ENCODE measurements around the gene TAS2R39.
"Not testable (repeated sequence)": the region's sequence is repeated elsewhere in the genome, so short reads cannot be mapped to it uniquely, and the experiment has no call there.

TAS2R39 gene

DNA sequence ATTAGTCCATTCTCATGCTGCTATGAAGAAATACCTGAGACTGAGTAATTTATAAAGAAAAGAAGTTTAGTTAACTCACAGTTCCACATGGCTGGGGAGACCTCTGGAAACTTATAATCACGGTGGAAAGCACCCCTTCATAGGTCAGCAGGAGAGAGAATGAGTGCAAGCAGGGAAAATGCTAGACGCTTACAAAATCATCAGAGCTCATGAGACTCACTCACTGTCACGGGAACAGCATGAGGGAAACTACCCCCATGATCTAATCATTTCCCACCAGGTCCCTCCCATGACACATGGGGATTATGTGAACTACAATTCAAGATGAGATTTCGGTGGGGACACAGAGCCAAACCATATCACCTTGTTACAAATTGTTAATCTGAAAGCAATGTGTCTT is 15.8 kb downstream of the TAS2R39 start:
- DNase-seq (ENCODE audit: low spot score): no peak
- TF ChIP-seq CTCF (IDR thresholded peaks at IDR 0.05; ENCODE audit: extremely low read depth, insufficient read depth, missing control alignments): no peak
- in situ Hi-C loops (cut with MboI; ENCODE audit: low pct_unique_long_range_greater_than_20kb, low sequenced_read_pairs, unreplicated experiment): no loop called here

- TF ChIP-seq CTCF (IDR thresholded peaks at IDR 0.05; ENCODE audit: extremely low read depth, insufficient read depth, missing control alignments): no peak
- no peak for DNase-seq (ENCODE audit: low spot score)
- in situ Hi-C loops (cut with MboI; ENCODE audit: low pct_unique_long_range_greater_than_20kb, low sequenced_read_pairs, unreplicated experiment): loop anchor here (25.0 kb wide), 2 partner anchors 340 to 590 kb away; partner anchors contain the start of gene EPHB6
Observed at GRCh38 chr7:143202161-143202560, 18.9 kb downstream of the TAS2R39 start.

DNA sequence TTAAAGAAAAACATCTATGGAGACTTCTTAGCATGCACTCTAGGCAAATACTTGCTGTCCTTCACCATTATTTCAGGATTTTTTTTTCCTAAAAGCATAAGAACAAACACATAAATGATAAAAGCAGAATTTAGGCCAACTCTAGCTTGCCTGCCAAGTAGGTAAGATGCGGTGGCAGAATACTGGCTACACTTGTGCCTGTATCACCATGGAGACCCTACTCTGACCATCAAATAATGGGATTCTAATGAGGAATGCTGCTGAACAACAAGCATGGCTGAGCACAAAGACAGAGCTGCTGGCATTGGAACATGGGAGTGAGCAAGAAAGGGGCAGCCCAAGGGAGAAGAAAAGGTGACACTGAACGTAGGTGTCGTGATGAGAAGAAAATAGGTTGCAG is 20.2 kb downstream of the TAS2R39 start:
- no peak for DNase-seq (ENCODE audit: low spot score)
- in situ Hi-C loops (cut with MboI; ENCODE audit: low pct_unique_long_range_greater_than_20kb, low sequenced_read_pairs, unreplicated experiment): loop anchor here (25.0 kb wide), 2 partner anchors 341 to 591 kb away; partner anchors contain the start of gene EPHB6
- no peak for TF ChIP-seq CTCF (IDR thresholded peaks at IDR 0.05; ENCODE audit: extremely low read depth, insufficient read depth, missing control alignments)

DNA sequence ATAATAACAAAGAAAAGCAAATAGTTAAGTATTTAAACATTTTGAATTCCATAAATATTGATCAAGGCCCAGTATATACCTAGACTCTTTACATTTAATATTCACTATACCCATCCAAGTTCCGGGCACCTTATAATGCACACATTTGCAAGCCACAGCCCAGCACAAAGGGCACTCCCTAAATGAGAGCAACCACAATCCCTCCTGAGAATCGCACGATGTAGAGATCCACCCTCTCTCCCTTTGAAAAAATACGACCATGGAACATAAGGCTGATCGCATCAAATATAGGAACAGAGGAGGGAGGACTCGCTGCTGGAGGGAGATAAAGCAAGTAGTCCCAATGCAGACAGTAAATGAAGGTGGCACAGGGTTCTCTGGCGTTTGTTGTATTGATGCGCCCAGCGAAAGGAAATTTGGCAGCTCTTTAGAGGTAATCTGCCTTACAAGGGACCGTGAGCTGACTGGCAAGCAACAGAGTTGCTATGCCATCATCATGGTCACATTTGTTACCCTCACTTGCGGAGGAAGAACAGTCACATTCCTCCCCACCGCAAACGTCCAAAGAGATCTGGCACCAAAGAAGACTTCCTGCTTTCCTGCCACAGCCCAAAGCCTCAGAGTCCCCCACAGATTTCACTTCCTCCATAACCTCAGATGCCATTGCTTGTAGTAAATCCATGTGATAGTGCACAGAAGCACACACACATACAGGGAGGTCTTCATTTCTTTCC is 22.5 kb downstream of the TAS2R39 start:
- in situ Hi-C loops (cut with MboI; ENCODE audit: low pct_unique_long_range_greater_than_20kb, low sequenced_read_pairs, unreplicated experiment): loop anchor here (25.0 kb wide), 2 partner anchors 343 to 593 kb away; partner anchors contain the start of gene EPHB6
- peak; percentile 23 for DNase-seq (ENCODE audit: low spot score)
- TF ChIP-seq CTCF (IDR thresholded peaks at IDR 0.05; ENCODE audit: extremely low read depth, insufficient read depth, missing control alignments): no peak

DNA sequence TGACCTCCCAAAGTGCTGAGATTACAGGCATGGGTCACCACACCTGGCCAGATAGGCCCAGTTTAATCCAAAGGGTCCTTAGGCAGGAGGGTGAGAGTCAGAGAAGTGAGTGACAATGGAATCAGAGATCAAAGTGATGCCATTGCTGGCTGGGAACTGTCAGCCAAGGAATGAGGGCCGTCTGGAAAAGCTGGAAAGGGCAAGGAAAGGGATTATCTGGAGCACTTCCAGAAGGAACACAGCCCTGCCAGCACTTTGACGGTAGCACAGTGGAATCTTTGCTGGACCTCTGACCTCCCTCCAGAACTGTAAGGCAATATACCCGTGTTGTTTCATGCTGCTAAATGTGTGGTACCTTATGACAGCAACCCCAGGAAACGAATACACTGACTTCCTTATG is 27.3 kb downstream of the TAS2R39 start:
- in situ Hi-C loops (cut with MboI; ENCODE audit: low pct_unique_long_range_greater_than_20kb, low sequenced_read_pairs, unreplicated experiment): loop anchor here (5.0 to 25.0 kb wide), 3 partner anchors 203 to 598 kb away; partner anchors contain the start of gene EPHB6
- DNase-seq (ENCODE audit: low spot score): no peak
- no peak for TF ChIP-seq CTCF (IDR thresholded peaks at IDR 0.05; ENCODE audit: extremely low read depth, insufficient read depth, missing control alignments)

GRCh38 chr7:143213478-143213877 is 30.3 kb downstream of the TAS2R39 start:
- in situ Hi-C loops (cut with MboI; ENCODE audit: low pct_unique_long_range_greater_than_20kb, low sequenced_read_pairs, unreplicated experiment): loop anchor here (5.0 to 25.0 kb wide), 3 partner anchors 206 to 601 kb away; partner anchors contain the start of gene EPHB6
- DNase-seq (ENCODE audit: low spot score): not testable (repeated sequence)
